ENCODE results near the gene PFKM. TPM values are rescaled to one million over a fixed set of nuclear protein-coding genes. Genes with fewer than 3 reads are reported as not detected.
A peak's percentile ranks its signal among the peaks of the same experiment; 100 is the strongest.

Gene PFKM
- total and polyA plus RNA-seq, 9 of the 15 experiments (the other 6 are each of a cell fraction or from before 2014, with no cell fraction given), result 16.5 to 39.9 (median 31.7) TPM

DNA sequence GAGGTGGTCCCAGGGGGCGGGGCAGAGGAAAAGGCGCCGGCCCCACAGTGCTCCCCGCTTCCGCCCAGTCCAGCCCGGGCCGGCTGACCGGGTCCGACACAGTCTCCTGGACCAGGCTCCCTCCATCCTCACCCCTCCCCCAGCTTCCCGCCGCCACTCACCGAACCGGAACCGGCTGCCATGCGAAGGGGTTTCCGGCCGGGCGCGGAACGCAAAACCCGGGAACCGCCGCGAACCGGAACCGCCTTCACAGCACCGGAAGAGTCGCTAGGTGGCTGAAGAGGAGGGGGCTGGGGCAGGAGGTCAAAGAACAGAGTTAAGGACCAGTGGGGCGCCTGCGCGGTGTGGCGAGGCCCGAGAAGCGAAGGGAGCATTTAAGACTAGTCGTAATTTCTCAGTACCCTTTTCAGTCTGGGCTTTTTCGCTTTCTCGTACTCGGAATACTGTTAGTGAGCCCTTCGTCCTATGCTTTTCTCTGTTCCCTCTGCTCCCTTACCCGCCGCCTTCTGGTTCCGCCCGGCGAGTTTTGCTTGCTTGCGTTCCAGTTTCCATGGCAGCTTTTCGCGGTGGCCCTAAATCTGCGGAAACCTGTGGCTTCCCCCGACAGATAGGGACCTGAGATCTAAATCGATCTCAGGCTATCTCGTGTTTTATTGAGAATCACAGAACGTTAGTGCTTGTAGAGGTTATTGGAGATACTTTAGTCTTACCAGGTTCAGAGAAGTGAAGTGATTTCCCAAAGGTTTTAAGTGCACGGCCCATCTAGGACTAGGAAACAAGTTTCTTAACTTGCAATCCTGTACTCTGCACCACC lies 13.1 kb upstream of the PFKM start, which contains the start of gene SENP1 (continued):
- TF ChIP-seq CHD2 (IDR thresholded peaks at IDR 0.05; ENCODE audit: low read depth, low read length), result peak; percentile 56
- TF ChIP-seq ZNF212 (CRISPR knock-in tag; IDR thresholded peaks at IDR 0.05), result no peak
- TF ChIP-seq ARNT (IDR thresholded peaks at IDR 0.05), result peak in 1 of 2 experiments; percentile 82; a peak in 2 of 4 replicates
- TF ChIP-seq, protein P1, sequence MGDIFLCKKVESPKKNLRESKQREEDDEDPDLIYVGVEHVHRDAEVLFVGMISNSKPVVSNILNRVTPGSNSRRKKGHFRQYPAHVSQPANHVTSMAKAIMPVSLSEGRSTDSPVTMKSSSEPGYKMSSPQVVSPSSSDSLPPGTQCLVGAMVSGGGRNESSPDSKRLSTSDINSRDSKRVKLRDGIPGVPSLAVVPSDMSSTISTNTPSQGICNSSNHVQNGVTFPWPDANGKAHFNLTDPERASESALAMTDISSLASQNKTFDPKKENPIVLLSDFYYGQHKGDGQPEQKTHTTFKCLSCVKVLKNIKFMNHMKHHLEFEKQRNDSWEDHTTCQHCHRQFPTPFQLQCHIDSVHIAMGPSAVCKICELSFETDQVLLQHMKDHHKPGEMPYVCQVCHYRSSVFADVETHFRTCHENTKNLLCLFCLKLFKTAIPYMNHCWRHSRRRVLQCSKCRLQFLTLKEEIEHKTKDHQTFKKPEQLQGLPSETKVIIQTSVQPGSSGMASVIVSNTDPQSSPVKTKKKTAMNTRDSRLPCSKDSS (IDR thresholded peaks at IDR 0.05; ENCODE audit: low read depth, partially characterized antibody), result no peak
- TF ChIP-seq GTF3C2 (IDR thresholded peaks at IDR 0.05; ENCODE audit: borderline replicate concordance, extremely low read depth, insufficient read length), result no peak
- no peak for TF ChIP-seq PHB2 (IDR thresholded peaks at IDR 0.05; ENCODE audit: low read depth)
- TF ChIP-seq BHLHE40 (IDR thresholded peaks at IDR 0.05; ENCODE audit: low read length), result no peak
- peak; percentile 85 for TF ChIP-seq ELF2 (CRISPR knock-in tag; IDR thresholded peaks at IDR 0.05)
- no peak for TF ChIP-seq CHD4 (IDR thresholded peaks at IDR 0.05; ENCODE audit: insufficient read depth, insufficient replicate concordance, low read depth, low read length, poor library complexity, severe bottlenecking)
- 0 out of 2 replicates have a peak, but pooled peaks have one; percentile 50 for TF ChIP-seq ZNF766 (CRISPR knock-in tag; conservative IDR thresholded peaks at IDR 0.05)
- TF ChIP-seq ZNF507 (tag; conservative IDR thresholded peaks at IDR 0.05), result no peak
- no peak for TF ChIP-seq NFIX (CRISPR knock-in tag; IDR thresholded peaks at IDR 0.05; ENCODE audit: low read depth)
- 0 out of 2 replicates have a peak, but pooled peaks have one; percentile 36 for TF ChIP-seq RBM14 (IDR thresholded peaks at IDR 0.05; ENCODE audit: borderline replicate concordance, insufficient read depth, low read depth, low read length)
- TF ChIP-seq, protein P2, sequence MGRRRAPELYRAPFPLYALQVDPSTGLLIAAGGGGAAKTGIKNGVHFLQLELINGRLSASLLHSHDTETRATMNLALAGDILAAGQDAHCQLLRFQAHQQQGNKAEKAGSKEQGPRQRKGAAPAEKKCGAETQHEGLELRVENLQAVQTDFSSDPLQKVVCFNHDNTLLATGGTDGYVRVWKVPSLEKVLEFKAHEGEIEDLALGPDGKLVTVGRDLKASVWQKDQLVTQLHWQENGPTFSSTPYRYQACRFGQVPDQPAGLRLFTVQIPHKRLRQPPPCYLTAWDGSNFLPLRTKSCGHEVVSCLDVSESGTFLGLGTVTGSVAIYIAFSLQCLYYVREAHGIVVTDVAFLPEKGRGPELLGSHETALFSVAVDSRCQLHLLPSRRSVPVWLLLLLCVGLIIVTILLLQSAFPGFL (CRISPR knock-in tag; IDR thresholded peaks at IDR 0.05), result 0 out of 2 replicates have a peak, but pooled peaks have one; percentile 68
- TF ChIP-seq MAZ (CRISPR knock-in tag; conservative IDR thresholded peaks at IDR 0.05 in 1 of 2, IDR thresholded peaks at IDR 0.05 in 1 of 2), result peak; percentile 91 to 95
- TF ChIP-seq HDAC1 (IDR thresholded peaks at IDR 0.05), result peak in 1 of 2 experiments; percentile 60; a peak in 2 of 4 replicates
- peak; percentile 94 for TF ChIP-seq RBFOX2 (IDR thresholded peaks at IDR 0.05; ENCODE audit: low read depth, low read length)
- TF ChIP-seq KAT8 (IDR thresholded peaks at IDR 0.05; ENCODE audit: low read depth), result 0 out of 2 replicates have a peak, but pooled peaks have one; percentile 53
- TF ChIP-seq HNRNPL (IDR thresholded peaks at IDR 0.05; ENCODE audit: low read depth, low read length), result 0 out of 2 replicates have a peak, but pooled peaks have one; percentile 49
- TF ChIP-seq, protein P3, sequence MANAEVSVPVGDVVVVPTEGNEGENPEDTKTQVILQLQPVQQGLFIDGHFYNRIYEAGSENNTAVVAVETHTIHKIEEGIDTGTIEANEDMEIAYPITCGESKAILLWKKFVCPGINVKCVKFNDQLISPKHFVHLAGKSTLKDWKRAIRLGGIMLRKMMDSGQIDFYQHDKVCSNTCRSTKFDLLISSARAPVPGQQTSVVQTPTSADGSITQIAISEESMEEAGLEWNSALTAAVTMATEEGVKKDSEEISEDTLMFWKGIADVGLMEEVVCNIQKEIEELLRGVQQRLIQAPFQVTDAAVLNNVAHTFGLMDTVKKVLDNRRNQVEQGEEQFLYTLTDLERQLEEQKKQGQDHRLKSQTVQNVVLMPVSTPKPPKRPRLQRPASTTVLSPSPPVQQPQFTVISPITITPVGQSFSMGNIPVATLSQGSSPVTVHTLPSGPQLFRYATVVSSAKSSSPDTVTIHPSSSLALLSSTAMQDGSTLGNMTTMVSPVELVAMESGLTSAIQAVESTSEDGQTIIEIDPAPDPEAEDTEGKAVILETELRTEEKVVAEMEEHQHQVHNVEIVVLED (CRISPR knock-in tag; IDR thresholded peaks at IDR 0.05), result peak; percentile 41; the same call in 1 of the 2 replicates
